ENCODE measurements around the gene PCNX1.
A peak's percentile ranks its signal among the peaks of the same experiment; 100 is the strongest.
"Not testable (repeated sequence)": the region's sequence is repeated elsewhere in the genome, so short reads cannot be mapped to it uniquely, and the experiment has no call there.

The PCNX1 gene

DNA sequence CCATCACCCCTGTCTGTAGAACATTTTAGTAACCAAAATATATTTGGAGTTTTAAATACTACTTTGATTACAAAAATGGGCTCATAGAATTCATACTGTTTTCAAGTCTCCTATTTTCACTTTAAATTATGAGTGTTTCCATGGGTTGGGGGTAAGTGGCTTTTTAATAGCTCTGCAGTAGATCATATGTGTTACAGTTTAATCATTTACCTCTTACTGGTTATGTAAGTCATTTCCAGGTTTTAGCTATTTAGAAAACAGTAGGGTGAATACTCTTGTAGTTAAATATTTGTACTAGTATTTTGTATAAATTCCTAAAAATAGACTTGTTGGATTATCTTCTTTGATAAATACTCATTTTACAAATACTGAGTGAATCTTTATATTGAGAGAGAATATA, 8.2 kb downstream of the PCNX1 start:
- DNase-seq (ENCODE audit: low read depth in 1 of 2, low spot score in 1 of 2): no peak

DNA sequence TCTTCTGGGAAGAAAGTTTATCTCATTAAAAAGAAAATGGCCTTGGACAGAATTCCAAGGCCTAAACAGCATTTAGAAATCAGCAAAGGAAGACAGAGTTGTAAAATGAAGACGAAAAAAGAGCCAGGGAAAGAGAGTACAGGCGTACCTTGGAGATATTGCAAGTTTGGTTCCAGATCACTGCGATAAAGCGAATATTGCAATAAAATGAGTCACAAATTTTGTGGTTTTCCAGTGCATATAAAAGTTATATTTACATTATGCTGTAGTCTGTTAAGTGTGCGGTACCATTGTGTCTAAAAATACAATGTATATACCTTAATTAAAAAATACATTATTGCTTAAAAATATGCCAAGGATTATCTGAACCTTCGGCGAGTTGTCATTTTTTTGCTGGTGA, 9.0 kb downstream of the PCNX1 start:
- no peak for DNase-seq (ENCODE audit: low read depth in 1 of 2, low spot score in 1 of 2)

DNA sequence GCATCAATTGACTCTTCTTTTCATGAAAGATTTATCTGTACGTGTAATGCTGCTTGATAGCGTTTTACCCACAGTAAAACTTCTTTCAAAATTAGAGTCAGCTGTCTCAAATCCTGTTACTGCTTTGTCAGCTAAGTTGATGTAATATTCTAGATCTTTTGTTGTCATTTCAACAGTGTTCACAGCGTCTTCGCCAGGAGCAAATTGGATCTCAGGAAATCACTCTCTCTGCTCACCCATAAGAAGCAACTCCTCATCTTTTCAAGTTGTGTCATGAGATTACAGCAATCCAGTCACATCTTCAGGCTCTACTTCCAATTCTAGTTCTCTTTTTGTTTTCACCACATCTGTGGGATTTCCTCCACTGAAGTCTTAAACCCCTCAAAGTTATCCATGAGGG, 9.5 kb downstream of the PCNX1 start:
- DNase-seq (ENCODE audit: low read depth in 1 of 2, low spot score in 1 of 2): no peak

DNA sequence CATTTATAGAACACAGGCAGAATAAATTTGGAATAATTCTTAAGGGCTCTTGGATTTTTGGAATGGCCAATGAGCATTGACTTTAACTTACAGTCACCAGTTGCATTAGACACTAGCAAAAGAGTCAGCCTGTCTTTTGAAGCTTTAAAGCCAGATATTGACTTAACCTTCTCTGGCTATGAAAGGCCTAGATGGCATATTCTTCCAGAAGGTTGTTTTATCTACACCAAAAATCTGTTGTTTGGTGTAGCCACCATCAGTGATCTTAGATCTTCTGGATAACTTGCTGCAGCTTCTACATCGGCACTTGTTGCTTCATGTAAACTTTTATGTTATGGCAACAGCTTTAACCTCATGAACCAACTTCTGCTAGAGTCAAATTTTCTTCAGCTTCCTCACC, 10.4 kb downstream of the PCNX1 start:
- no peak for DNase-seq (ENCODE audit: low read depth in 1 of 2, low spot score in 1 of 2)

DNA sequence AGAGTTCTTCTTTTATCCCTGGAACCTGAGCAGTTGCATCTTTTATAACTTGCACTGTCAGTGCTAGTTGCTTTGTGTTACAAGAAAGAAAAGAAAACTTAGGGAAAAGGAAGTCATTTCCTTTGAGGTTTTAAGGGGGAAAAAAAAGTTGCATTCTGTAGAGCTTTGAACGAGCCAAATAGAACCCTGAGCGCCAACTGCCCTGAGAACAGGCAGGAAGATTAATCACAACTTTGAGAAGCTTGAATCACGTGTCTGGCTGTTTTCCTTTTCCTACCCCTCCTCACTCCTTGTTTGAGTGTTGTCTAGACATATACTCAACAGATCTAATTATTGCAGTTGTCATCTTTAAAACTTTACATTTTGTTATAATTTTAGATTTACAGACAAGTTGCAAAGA, 12.5 kb downstream of the PCNX1 start:
- DNase-seq (ENCODE audit: low read depth in 1 of 2, low spot score in 1 of 2): no peak

DNA sequence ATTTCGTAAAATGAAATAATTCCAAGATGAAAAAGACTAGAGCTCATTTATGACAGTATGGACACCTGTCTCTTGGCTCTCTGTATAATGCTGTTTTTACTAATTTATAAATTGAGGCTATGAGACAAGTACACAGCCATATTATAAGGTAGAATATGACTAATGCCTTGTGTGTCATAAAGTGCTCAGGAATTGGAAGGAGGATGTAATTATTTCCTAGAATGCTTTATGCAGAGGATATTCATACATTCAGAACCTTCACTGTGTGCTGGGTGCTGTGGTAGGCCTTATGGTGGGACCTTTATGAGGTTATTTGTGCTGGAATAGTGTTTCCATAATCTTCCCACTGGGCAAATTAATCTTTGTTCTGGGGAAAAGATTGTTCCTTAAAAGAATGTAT, 13.3 kb downstream of the PCNX1 start:
- no peak for DNase-seq (ENCODE audit: low read depth in 1 of 2, low spot score in 1 of 2)

DNA sequence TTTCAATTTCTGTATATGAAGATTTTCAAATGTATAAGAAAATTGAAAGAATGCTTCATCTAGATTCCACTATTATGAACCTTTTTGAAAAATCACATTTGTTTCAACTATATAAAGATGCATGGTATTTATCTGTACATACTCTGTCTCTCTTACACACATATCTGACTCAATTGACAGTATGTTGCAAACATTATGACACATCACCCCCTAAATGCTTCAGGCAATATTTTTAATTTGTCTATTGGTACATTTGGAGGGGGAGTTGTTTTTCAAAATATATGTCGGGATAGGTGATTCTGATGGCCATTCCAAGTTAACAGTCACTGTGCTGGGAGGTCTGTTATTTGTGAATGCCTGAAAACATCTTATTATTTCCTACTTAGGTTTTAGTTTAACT, 14.4 kb downstream of the PCNX1 start:
- DNase-seq (ENCODE audit: low read depth in 1 of 2, low spot score in 1 of 2): no peak

DNA sequence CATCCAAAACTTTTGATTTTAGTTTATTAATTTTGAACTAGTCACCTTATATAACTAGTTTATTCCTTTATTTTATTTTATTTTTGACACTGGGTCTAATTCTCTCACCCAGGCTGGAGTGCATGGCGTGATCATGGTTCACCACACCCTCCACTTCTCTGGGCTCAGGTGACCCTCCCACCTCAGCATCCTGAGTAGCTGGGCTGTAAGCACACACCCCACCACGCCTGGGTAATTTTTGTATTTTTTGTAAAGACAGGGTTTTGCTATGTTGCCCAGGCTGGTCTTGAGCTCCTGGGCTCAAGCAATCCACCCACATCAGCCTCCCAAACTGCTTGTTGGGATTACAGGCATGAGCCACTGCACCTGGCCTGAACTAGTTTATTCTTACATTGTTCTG, 17.3 kb downstream of the PCNX1 start:
- no peak for DNase-seq (ENCODE audit: low read depth in 1 of 2, low spot score in 1 of 2)

DNA sequence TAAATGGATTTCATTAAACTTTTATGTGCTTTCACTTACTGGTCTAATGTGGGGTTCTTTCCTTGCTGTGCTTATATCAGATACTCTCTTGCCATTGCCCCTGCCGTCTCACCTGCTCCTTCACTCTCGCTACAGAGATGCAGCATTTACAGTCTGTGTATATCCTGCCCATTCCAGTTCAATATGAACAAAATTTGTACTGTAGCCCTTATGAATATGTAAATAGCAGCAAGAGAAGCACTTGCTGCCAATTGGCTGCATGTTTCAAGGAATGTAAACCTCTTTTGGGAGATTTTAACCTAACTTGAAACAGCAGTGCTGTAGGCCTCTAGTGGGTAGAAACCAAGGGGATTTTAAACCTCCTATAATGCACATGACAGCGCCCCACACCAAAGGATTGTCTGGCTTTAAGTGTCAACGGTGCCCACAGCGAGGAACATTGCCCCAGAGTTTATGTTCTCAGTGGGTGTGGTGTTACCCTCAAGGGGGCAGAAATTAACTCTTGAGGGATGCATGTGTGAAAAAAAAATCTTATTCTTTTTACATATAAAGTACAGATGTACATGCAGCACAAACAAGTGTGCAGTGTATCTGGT, 19.1 kb downstream of the PCNX1 start:
- DNase-seq (ENCODE audit: low read depth in 1 of 2, low spot score in 1 of 2): no peak

DNA sequence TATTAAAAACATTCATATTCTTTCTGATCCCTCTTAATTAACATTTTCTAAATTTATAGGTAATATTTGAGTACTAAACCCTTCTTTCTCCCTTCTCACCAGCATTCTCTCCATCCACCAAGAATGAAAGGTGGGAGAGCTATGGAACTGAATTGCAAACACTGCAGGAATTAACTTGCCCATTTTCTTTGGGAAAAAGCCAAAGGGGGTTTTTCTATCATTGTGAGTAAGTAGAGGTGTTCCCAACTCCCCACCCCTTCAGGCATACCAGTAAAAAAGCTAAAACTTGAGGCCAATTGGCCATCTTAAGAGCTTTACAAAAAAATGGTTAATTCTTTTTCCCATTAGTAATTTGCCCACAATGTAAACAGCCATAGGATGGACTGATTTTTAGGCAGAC, 23.7 kb downstream of the PCNX1 start:
- no peak for DNase-seq (ENCODE audit: low read depth in 1 of 2, low spot score in 1 of 2)

DNA sequence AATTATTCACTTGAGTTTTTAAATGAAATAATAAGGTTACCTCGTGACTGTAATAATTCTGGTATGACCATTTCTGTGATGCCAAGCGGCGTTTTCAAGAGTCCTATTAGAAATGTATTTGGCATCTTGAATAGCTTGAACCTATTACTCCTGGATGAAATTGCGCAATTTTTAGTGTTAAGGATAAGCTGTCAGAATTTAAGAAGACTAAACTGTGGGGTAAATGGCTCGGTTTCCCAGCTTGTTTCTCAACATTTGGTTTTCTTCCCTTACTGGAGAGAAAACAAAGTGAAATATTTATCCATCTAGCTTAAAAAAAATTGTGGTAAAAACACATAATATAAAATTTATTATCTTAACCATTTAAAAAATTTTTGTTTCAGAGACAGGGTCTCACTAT, 26.8 kb downstream of the PCNX1 start:
- no peak for DNase-seq (ENCODE audit: low read depth in 1 of 2, low spot score in 1 of 2)

DNA sequence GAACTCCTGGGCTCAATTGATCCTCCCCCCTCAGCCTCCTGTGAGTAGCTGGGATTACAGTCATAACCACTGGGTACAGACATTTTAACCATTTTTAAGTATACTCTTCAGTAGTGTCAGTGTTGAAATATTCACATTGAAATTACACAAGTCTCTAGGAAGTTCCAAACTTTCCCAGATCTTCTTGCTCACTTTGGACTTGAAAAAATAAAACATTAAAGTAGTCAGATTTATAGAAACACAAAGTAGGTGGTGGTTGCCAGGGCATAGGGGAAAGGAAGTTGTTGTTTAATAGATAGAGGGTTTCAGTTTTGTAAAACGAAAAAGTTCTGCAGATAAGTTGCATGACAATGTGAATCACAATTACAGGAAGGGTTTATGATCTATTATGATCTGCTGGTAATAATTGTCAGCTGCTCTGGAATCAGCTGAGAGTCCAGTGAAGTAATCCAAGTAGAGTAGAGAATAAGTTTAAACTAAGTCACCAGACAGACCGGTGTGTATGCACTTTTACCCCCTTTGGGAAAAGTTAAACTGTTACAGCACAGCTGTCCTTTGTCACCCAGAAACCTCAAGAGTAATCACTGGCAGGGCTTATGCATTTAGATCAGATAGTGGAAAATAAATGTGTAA, 27.4 kb downstream of the PCNX1 start:
- DNase-seq (ENCODE audit: low read depth in 1 of 2, low spot score in 1 of 2): no peak

DNA sequence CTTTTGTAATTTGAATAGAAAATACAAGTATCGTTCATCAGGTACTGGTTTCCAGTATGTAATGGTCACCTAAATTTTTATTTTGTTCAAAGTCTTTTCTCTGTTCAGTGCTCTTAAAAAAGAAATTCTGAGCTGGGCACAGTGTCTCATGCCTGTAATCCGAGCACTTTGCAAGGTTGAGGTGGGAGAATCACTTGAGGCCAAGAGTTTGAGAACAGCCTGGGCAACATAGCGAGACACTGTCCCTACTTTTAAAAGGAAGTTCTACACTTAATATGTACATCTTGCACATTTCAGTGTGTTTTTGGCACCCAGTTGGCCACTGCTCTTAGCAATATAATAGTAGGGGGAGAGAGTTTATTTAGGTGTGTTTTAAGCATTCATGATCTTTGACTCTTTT, 27.9 kb downstream of the PCNX1 start:
- DNase-seq (ENCODE audit: low read depth in 1 of 2, low spot score in 1 of 2): no peak

DNA sequence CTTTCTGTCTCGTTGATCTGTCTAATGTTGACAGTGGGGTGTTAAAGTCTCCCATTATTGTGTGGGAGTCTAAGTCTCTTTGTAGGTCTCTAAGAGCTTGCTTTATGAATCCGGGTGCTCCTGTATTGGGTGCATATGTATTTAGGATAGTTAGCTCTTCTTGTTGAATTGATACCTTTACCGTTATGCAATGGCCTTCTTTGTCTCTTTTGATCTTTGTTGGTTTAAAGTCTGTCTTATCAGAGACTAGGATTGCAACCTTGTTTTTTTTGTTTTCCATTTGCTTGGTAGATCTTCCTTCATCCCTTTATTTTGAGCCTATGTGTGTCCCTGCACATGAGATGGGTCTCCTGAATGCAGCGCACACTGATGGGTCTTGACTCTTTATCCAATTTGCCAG, 32.4 kb downstream of the PCNX1 start:
- not testable (repeated sequence) for DNase-seq (ENCODE audit: low read depth in 1 of 2, low spot score in 1 of 2)

DNA sequence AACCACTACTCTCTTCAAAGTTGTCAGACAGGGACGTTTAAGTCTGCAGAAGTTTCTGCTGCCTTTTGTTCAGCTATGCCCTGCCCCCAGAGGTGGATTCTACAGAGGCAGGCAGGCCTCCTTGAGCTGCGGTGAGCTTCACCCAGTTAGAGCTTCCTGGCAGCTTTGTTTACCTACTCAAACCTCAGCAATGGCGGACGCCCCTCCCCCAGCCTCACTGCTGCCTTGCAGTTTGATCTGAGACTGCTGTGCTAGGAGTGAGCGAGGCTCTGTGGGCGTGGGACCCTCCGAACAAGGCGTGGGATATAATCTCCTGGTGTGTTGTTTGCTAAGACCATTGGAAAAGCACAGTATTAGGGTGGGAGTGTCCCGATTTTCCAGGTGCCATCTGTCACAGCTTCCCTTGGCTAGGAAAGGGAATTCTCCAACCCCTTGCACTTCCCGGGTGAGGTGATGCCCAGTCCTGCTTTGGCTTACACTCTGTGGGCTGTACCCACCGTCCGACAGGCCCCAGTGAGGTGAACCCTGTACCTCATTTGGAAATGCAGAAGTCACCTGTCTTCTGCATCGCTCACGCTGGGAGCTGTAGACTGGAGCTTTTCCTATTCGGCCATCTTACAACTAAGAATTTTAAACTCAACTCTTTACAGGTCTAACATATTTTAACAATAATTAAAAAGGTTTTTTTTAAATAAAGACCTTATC, 34.5 kb downstream of the PCNX1 start:
- peak; percentile 43 to 81 for DNase-seq (ENCODE audit: low read depth in 1 of 2, low spot score in 1 of 2)

DNA sequence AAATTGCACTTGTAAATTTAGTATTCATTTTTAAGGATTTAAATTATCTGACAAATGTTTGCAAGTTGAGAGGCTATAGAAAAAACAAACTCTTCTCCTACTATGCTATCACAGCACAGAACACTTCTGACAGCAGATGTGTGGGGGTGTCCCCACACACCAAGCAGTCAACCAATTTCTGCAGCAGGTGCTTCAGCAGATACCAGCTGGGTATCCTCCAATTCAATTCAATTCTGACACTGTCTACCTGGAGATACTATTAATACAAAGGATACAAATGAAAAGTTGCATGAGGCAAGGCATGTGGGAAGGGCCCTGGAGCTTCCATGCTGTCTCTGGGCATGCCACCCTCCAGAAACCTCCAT, 35.1 kb downstream of the PCNX1 start:
- DNase-seq (ENCODE audit: low read depth in 1 of 2, low spot score in 1 of 2): no peak

DNA sequence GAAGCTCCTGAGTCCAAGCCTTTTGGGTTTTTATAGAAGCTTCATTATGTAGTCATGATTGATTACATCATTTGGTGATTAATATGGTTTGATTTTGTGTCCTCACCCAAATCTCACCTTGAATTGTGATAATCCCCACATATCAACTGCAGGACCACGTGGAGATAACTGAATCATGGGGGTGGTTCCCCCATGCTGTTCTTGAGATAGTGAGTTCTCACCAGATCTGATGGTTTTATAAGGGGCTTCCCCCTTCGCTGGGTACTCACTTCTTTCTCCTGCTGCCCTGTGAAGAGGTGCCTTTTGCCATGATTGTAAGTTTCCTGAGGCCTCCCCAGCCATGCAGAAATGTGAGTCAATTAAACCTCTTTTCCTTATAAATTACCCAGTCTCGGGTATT, 35.5 kb downstream of the PCNX1 start:
- DNase-seq (ENCODE audit: low read depth in 1 of 2, low spot score in 1 of 2): not testable (repeated sequence)

DNA sequence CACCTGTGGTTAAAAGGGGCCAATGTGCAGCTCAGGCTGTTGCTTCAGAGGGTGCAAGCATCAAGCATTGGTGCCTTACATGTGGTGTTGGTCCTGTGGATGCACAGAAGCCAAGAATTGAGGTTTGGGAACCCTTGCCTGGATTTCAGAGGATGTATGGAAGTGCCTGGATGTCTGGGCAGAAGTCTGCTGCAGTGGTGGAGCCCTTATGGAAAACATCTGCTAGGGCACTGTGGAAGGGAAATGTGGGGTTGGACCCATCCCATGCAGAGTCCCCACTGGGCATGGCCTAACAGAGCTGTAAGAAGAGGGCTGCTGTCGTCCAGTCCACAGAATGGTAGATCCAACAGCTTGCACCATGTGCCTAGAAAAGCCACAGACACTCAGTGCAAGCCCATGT, 36.6 kb downstream of the PCNX1 start:
- no peak for DNase-seq (ENCODE audit: low read depth in 1 of 2, low spot score in 1 of 2)

DNA sequence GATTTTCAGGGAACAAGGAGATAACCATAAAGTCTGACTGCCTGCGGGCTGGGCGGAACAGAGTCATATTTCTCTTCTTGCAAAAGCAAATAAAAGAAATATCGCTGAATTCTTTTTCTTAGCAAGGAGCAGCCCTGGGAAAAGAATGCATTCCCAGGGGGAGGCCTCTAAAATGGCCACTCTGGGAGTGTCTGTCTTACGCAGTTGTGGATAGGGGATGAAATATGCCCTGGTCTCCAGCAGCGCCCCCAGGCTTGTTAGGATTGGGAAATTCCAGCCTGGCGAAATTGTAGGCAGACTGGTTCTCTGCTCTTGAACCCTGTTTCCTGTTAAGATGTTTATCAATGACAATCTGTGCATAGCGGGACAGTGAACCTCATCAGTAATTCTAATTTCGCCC, 40.5 kb downstream of the PCNX1 start:
- DNase-seq (ENCODE audit: low read depth in 1 of 2, low spot score in 1 of 2): no peak

DNA sequence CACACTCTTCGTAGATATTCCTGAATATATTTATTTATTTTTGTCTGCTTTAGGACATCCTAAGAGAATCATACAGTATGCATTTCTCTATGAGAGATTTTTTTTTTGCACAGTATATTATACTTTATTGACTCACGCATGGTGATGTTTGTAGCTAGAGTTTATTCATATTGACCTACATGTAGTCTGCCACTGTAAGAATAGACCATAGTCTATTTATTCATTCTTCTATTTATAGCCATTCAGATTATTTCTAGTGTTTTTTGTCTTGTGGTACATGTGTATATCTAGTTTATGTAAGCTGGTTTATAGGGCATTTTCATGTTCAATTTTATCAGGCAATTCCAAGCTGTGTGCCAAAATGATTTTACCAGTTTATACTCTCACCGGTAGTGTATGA, 45.2 kb downstream of the PCNX1 start:
- no peak for DNase-seq (ENCODE audit: low read depth in 1 of 2, low spot score in 1 of 2)

DNA sequence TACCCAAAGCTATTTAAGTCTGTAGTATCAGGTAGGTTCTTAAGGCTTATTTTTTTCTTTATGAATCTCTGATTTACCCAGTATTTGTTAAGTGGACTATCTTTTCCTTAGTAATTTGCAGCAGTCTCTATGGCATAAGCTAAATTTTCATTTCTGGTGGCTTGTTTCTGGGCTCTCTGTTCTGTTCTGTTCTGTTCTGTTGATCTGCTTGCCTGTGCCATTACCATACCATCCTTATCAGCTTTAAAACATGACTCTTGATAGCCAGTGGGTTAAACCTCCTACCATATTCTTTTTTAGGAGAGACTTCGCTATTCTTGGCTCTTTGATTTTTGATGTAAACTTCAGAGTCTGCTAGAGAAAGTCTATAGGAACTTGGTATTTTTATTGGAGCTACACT, 46.8 kb downstream of the PCNX1 start:
- DNase-seq (ENCODE audit: low read depth in 1 of 2, low spot score in 1 of 2): no peak

DNA sequence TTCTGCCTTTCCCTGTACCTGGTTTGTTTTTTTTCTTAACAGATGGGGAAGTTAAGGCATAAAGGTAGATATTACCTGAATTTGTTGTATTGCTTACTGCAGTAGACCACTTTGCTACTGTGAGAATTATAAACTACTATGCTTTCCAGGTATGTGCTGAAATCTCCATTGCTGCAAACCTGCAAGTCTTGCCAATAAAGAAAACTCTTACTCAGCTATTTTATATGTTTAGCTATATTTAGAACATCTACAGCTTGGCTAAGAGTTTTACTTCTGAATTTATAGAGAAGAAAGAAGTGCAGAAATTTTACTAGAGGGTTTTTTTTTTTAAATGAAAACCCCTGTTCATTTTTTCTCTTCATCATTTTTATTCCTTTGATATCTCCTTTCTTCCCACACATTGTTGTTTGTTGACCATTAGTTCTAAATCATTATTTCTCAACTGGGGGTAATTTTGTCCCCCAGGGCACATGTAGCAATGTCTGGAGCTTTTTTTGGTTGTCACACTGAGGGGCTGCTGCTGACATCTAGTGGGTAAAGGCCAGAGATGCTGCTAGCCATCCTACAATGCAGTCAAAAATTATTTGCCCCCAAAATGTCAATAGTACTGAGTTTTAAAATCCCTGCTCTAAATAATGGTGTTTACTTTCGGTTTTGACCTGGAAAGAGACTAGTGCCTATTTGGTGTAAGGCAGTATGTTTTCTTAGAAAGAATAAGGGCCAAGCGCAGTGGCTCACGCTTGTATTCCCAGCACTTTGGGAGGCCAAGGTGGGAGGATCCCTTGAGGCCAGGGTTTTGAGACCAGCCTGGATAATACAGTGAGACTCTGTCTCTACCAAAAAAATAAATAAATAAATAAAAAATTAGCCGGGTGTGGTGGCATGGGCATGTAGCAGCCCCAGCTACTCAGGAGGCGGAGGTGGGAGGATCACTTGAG, 48.6 kb downstream of the PCNX1 start:
- DNase-seq (ENCODE audit: low read depth in 1 of 2, low spot score in 1 of 2): no peak
